ENCODE results near the gene PLXNB2. TPM values are rescaled to one million over a fixed set of nuclear protein-coding genes. Genes with fewer than 3 reads are reported as not detected.
A peak's percentile ranks its signal among the peaks of the same experiment; 100 is the strongest.

PLXNB2 gene
- total and polyA plus RNA-seq, 2 of the 4 experiments (the other 2 are of a cell fraction) = 73.1 to 202 TPM

DNA sequence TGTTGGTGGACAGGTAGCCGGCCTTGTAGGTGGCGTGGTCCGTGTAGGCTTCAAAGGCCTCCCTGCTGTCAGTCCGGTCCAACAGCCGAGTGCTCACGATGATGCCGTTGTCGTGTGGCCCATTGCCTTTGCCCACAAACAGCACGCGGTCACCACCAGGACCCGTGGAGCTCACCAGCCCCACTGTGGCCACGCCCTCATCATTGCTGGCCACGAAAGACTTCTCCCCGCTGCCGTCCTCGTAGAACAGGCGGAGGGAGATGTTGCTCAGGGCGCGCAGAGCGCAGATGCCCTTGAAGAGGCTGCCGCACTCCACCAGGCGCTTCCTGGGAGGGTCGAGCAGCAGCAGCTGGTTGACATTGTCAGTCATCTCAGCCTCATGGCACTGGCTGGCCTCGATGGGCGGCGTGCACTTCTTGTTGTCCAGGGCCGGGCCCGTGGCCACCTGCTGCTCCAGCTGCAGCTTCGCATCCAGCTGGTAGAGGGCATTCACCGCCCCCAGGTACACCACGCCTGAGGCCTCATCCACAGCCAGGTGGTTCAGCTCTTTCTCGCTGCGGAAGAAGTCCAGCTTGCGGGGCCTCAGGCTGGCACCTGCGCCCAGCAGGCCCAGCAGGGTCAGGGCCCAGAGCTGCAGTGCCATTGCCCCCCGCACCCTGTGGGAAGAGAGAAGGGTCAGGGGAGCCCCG, 17.4 kb downstream of the PLXNB2 start:
- peaks cover 86% of the 10 kb centered on the region for H4K20me1 ChIP-seq (ENCODE audit: insufficient read depth, low read length)
- dilution Hi-C loops (cut with HindIII; ENCODE audit: low sequenced_read_pairs, unreplicated experiment) (no loop called here), in situ Hi-C loops (cut with MboI; ENCODE audit: low sequenced_read_pairs) (no loop called here), intact Hi-C loops (cut with micrococcal nuclease) (loop anchor here (5.0 kb wide), 1 partner anchor 37 kb away; the partner anchor contains the start of gene DENND6B)
- no peak overlapping the region for H3K4me3 ChIP-seq (ENCODE audit: insufficient read depth, low read depth, low read length)
- H4K5ac ChIP-seq (ENCODE audit: low read depth, low read length) = no peak overlapping the region
- H3K27me3 ChIP-seq (ENCODE audit: control insufficient read depth, insufficient read depth, low read length) = no peaks in the 10 kb centered on the region
- H2BK5ac ChIP-seq (ENCODE audit: low read depth, low read length, poor library complexity, severe bottlenecking) = no peak overlapping the region
- H3K18ac ChIP-seq (ENCODE audit: low read depth, low read length) = no peak overlapping the region
- DNase-seq (no peak), ATAC-seq (ENCODE audit: low read depth) (no peak)
- H3K14ac ChIP-seq (replicated peaks; ENCODE audit: low read depth, low read length) = no peak overlapping the region
- H2AK9ac ChIP-seq (replicated peaks; ENCODE audit: low read depth, low read length, poor library complexity) = peak overlapping the region; percentile 76
- H2BK120ac ChIP-seq (ENCODE audit: low read depth, low read length) = no peak overlapping the region
- peak overlapping the region; percentile 16; the same call in 1 of the 2 replicates for H2AK5ac ChIP-seq (ENCODE audit: low read depth, low read length)
- no peak overlapping the region for H2BK15ac ChIP-seq (ENCODE audit: low read depth, low read length)
- peaks cover 22% of the 10 kb centered on the region for H3K4me1 ChIP-seq (ENCODE audit: control insufficient read depth, insufficient read depth, low read length)
- H3K79me1 ChIP-seq (ENCODE audit: low read depth in 1 of 2, low read length in 2 of 2) = peaks cover 9 to 62% of the 10 kb centered on the region in 2 experiments; a peak in 3 of 4 replicates
- TSS peak; percentile 91 for BruUV-seq (replicated peaks)
- ChIA-PET POLR2A (ENCODE audit: unreplicated experiment) (interaction anchor here (1.0 kb wide), 1 partner anchor 9 kb away, joined by 3 read pairs; no protein-coding TSS in a partner anchor), CTCF (no interaction called here)
- H3K27ac ChIP-seq (ENCODE audit: insufficient read depth, low read length) = no peak overlapping the region
- H4K91ac ChIP-seq (ENCODE audit: insufficient read depth, low read depth, low read length) = no peak overlapping the region
- no peak overlapping the region for H3K4me2 ChIP-seq (ENCODE audit: low read depth, low read length)
- peak overlapping the region; percentile 43 for H2AFZ ChIP-seq (replicated peaks; ENCODE audit: low read length, poor library complexity)
- H4K8ac ChIP-seq (ENCODE audit: low read depth in 2 of 2, low read length in 2 of 2) = no peak overlapping the region
- 89% methylated on average over 27 of the region's 37 CpGs; no CpG with 5 or more reads in 1 of the 2 experiments for WGBS, 2 experiments (ENCODE audit: extremely low coverage in 2 of 2, insufficient read length in 1 of 2)
- H3K4ac ChIP-seq (ENCODE audit: low read depth, low read length) = no peak overlapping the region
- H3K23ac ChIP-seq (ENCODE audit: low read depth, low read length) = no peak overlapping the region
- no peaks in the 10 kb centered on the region for H3K9me3 ChIP-seq (ENCODE audit: control insufficient read depth, insufficient read depth, low read length)
- H3K36me3 ChIP-seq (ENCODE audit: control insufficient read depth, insufficient read depth, low read length) = peaks cover 56% of the 10 kb centered on the region
- H3K9me1 ChIP-seq (ENCODE audit: insufficient read depth, low read length) = peaks cover 3% of the 10 kb centered on the region
- TF ChIP-seq CTCF (conservative IDR thresholded peaks at IDR 0.05; ENCODE audit: low read depth, low read length) (no peak), CHD1 (IDR thresholded peaks at IDR 0.05; ENCODE audit: low read depth, low read length) (no peak), RAD21 (IDR thresholded peaks at IDR 0.05; ENCODE audit: low read length) (no peak), MXI1 (IDR thresholded peaks at IDR 0.05; ENCODE audit: borderline replicate concordance, low read depth, low read length) (no peak), NFE2L2 (IDR thresholded peaks at IDR 0.05; ENCODE audit: low read depth, low read length) (no peak), FOS (IDR thresholded peaks at IDR 0.05; ENCODE audit: low read depth, low read length) (no peak), MAZ (IDR thresholded peaks at IDR 0.05; ENCODE audit: borderline replicate concordance, low read depth, low read length) (no peak), MAFK (IDR thresholded peaks at IDR 0.05; ENCODE audit: low read depth, low read length) (no peak)
- H2BK20ac ChIP-seq (ENCODE audit: low read depth, low read length) = no peak overlapping the region
- H3K9ac ChIP-seq (ENCODE audit: low read depth, low read length) = no peak overlapping the region
- H3K56ac ChIP-seq (ENCODE audit: extremely low read depth, insufficient read depth, low read length) = no peak overlapping the region
